HG02623 (cell line): Measurements from ENCODE around the gene PPM1H.

Source experiments
- ATAC-seq: cut with Tn5 transposase; IDR thresholded peaks from one replicate; pipeline ENCODE4 v1.9.1; 2021; ENCODE audit warnings: moderate library complexity; ENCODE audit not compliant: unreplicated experiment

Gene PPM1H

DNA sequence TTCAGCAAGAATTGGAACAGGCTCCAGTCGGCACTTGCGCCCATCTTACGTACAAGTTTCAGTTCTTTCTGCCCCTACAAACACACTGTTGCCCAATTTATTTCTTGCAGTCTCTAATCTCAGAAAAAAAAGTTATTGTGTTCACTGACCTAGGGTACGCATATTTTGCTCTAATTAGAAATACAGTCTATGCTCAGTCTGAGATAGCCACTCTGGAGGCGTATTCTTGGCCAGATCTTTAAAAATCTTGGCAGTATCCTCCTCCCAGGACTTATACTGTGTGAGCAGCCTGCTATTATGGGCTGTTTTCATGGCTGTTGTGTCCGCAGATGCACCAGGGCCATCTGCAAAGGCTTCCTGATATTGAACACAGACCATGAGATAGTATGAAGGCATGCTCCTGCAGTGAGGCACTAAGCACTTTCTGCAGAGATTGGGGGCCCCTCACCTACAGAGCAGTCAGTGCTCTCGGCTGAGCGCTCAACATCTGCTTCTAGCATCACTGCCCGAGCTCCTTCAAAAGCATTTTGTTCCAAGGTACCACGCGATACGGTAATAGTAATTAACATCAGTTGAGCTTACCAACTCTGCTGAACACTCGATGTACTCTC lies 57.9 kb downstream of the PPM1H start:
- ATAC-seq = no peak

DNA sequence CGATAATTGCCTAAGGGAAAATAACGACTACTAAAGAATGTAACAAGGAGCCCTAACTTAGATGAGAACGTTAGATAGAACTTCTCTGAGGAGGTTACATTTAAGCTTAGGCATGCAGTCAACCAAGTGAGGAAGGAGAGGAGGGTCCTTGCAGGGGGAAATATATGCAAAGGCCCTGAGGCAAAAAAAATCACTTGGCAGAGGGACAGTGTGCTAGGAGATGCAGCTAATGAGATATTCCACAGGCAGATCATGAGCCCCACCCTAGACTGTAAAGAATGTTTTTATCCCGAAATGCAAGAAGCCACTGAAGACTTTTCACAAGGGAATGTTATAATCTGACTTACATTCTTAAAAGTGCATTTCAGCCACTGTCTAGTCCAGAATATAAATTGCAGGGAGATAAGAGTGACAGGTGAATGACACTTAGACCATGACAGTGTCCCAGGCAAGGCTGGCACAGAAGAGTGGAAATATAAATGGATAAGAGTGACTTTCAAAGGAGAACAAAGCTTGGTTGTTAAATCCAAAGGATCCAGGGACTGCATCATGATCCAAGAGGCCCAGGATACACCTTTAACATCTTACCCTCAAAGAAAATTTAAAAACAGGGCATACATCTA lies 61.0 kb downstream of the PPM1H start:
- no peak for ATAC-seq

DNA sequence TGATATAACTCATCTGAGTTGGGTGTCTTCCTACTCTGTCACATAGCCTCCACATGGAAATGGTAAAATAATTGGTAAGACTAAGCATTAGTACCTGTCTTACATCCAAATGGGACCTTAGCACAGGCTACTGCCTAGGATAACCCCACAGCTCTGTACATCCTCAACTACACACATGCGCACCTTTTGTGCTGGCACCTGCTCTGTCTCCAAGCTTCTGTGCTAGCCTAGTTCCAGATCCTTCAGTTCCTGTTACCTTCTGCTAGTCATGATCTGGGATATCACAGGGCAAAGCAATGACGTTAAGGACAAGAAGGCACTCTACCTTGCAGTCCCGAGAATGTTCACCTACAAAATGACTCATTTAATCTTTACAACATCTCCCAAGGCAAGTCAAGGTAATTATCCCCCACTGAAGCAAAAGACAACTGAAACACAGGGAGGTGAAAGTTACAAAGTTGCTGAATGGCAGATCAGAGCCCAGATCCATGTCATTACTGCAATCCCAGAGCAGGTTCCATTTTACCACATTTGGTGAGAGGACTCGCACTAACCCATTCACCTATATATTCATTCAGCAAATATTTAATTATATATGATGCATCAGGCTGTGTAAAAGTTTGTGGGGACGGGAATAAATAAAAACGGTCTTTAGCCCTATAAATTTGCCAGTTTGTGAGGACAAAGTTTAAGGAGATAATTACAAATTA lies 61.7 kb downstream of the PPM1H start:
- no peak for ATAC-seq

DNA sequence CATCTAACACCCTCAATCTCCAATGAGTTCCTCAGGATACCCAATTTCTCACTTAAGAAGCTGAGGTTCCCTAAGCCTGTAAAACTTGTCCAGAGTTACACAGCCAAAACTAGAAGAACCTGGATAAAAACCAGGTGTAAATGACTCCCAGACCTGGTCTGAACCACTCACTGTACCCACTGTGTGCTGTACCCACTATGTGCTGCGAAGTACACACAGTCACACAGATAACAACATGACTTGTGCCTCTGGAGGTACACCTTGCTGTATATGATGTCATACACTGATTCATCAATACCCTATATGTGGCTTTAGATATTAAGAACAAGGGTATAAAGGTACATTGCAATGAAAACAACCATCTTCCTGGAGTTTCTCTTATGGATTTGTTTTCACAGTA lies 66.1 kb downstream of the PPM1H start:
- ATAC-seq = no peak

DNA sequence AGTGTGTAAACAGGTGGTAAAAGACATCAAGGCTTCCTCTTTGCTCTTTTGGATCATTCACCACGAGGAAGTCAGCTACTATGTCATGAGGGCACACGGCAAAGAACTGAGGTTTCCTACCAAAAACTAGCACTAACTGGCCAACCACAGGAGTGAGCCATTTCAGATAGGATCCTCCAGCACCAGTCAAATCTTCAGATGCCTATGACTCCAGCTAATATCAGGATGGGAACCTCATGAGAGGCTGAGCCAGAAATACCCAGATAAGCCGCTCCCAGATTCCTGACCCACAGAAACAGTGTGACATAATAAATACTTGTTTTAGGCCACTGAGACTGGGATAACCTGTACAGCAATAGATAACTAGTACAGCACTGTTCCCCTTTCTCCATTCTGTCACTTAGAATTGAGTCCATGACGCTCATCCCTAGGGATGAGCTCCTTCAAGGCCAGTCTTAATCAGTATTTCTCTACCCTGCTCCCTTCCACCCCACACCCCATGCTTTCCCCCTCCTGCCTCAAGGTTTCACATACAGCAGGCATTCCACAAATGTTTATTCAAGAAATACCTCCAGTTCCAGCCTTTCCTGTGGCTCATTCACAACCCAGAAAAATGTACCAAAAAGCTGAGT lies 68.4 kb downstream of the PPM1H start:
- ATAC-seq = no peak

DNA sequence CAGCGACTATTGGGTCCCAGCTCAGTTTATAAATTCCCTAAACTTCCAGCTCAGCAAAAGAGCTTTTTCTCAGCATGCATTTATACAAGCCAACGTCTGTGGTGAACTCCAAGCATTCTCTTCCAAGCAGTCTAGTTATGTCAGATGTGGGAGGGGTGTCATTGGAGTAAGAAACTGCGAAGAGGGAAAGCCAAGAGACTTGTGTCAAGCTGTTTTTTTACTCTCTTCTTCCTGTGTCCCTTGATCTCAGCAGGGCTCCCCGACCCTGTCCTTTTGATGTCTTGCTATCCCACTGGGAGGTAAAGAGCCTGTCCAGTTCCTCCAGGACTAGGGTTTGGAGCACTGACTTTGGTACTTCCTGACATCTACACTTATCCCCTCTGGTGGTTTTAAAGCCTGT lies 69.0 kb downstream of the PPM1H start:
- no peak for ATAC-seq

DNA sequence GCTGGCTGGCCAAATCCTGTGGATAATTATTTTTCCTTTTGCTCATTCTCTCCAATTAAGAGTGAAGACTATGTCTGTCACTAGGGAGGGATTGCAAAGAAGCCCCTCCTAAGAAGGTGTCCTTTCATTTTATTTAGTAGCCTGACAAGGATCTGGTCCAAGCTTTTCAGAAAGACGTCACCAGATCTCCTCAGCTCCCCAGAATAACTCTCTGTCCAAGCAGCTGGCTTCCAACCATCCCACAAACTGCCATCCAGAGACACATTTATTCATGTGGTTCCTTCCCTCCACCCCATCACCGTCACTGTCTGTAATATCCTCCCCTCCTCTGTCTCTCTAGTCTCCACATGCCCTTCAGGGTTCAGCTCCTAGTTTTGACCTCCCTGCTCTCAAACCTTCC lies 69.9 kb downstream of the PPM1H start:
- ATAC-seq = no peak

DNA sequence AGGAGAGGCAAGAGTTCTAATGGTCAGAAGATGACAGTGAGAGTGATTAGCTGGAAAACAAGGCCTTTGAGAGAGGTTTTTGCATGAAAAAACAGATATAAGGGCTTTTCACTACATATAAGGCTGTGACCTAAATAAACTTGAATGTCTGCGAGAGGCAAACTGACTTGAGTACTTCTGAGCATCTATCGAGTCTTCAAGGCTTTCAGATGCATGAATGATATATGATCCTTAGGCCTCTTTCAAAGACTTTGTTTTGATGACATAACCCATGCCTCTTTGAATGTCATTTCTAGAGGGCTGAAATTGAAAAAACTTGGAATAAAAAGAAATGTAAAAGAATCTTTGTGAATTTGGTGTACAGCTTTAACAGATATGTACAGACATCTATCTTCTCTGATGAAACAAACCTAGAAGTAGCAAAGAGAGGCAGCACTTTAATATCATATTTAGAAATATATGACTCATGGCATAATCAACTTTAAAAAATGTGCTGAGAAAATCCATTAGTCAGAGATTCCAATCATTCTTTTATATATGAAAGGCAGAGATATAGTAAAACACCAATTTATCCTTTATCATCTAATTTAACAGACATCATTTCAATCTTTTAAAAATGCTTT lies 72.6 kb downstream of the PPM1H start:
- ATAC-seq = no peak

DNA sequence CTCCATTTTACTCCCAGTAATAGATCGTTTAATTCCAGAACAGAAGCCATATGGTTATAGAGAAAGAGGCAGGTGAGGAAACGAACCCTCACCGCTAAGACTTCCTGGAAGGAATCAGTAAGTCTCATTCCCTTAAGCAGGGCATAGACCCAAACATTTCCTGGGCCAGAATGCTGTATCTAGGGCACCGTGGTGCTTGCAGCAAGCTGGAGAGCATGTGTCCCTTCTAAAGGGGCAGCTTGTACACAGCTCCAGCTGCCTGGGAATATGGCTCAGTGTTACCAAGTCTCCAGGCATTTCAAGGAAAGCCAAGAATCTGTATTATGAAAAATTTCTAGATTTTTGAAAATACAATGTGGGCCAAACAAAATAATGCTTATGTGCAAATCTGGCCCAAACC lies 73.4 kb downstream of the PPM1H start:
- no peak for ATAC-seq

DNA sequence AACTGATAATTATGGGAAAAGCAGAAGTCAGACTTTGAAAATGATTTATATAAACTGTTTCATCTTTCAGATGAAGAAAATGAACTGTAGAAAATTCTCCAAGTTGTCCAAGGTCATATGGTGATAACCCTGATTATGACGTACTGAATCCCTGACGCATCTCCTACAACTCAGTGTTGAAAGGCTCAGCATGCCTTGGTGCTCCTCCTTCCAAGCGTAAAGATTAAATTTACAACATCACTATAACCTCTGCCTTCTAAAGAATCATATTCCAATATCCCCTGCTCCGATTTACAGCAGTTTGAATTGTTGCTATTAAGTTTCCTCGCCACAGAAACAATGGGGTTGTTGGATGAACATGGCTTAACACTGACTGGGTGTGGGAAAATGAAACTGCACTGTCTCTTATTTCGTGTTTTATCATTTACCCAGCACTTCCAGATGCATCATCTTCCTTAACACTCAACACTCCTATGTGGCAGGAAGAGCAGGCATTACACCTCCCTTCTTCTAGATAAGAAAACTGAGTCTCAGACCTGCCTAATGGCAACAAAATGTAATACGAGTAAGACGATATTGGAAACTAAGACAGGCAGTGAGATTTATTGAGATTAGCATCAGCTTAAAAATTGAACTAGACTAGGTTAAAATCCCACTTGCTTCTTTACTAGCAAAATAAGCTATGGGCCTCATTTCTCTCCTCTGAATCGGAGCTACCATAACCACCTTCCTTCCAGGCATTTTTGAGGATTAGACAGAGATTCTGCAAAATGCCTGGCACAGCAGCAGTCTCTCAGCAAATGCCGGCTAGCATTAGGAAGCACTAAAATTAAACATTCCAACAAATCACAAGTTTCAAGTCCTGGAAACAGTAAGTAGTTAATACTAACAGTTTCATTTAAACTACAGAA lies 74.2 kb downstream of the PPM1H start:
- no peak for ATAC-seq

DNA sequence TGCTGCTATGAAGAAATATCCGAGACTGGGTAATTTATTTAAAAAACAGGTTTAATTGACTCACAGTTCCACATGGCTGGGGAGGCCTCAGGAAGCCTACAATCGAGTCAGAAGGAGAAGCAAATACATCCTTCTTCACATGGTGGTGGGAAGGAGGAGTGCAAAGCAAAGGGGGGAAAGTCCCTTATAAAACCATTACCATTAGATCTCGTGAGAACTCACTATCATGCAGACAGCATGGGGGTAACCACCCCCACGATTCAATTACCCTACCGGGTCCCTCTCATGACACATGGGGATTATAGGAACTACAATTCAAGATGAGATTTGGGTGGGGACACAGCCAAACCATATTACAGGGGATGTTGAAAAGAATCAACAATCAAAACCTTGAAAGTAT lies 74.9 kb downstream of the PPM1H start:
- ATAC-seq = no peak

DNA sequence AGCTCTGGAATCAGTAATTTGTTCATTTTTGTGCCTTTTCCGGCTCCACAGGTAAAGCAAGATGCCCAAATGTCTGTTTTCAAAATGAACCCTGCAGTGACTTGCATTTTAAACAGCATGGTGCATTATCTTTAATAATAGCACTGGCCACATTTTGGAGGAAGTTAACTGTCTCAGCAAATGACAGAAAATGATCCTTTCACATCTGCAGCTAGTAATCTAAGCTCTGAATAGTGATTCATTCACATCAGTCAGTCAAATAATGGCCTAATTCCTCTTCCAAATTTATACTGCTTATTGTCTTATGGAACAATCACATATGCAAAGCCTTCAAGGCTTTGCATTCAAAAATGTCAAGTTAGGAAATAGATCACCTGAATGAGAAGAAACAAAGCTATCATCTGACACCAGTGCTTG lies 75.6 kb downstream of the PPM1H start:
- ATAC-seq = no peak

DNA sequence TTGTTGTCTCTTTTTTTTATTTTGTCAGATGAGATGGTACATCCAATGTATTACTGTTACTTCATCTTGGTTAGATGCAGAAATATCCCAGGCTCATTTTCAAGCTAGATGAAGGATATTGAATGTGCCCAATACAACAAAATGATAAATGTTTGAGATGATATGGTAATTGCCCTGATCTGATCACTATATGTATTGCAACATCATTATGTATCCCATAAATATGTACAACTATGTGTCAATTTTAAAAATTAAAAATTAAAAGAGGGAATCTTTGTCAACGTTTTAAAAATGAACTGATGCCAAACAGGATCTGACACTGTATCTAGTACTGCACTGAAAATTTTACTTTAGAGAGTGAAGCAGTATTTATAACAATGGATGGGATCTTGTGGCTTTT lies 78.5 kb downstream of the PPM1H start:
- ATAC-seq = no peak

DNA sequence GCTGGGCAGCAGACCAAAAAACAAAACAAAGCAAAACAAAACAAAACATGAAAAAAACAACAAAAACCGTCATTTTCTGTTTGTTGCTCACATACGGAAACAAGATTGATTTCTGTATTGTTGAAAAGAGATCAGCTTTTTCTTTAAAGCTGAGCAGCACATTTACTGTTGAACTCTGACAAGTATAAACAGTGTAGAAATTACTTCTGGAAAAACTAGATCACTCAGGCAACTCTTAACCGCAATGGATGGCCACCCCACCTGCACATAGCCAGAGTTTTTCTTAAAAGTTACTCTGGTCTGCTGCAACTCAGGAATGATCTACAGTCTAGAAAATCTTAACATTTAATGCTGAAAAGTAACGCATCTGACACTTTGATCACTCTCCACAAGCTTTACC lies 80.9 kb downstream of the PPM1H start:
- no peak for ATAC-seq

DNA sequence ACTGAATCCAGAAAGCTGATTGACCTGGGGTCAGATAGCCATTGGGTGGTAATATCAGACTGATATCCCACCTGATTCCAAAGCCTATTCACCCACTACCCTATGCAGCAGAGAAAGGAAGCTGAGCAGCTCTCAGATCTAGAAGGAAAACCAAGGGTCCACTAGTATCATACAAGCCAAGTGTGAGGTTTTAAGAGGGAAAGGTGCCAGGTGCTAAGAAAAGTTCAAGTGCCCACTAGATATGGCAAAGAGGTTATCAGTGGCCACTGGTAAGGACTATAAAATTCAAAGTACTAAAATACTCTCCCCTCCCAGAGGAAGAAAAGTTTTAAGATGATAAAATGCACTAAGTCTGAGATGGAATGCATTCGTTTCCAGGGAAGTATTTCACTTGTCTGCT lies 85.6 kb downstream of the PPM1H start:
- ATAC-seq = no peak

DNA sequence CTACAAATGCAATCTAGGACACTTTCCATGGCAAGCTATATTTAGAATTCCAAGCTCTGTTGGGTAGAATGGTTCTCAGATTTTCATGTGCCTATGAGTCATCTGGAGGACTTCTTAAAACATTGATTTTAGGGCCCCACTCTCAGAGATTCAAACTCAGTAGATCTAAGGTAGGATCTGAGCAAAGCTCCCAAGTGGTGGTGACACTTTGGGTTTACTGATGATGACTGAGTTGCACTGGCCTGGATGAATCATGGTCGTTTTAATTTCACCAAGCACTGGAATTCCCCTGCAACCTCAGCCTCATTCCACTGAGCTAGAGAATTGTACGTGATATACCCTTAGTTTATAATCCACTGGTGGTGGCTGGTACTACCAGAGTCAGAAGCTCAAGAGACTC lies 86.5 kb downstream of the PPM1H start:
- no peak for ATAC-seq

DNA sequence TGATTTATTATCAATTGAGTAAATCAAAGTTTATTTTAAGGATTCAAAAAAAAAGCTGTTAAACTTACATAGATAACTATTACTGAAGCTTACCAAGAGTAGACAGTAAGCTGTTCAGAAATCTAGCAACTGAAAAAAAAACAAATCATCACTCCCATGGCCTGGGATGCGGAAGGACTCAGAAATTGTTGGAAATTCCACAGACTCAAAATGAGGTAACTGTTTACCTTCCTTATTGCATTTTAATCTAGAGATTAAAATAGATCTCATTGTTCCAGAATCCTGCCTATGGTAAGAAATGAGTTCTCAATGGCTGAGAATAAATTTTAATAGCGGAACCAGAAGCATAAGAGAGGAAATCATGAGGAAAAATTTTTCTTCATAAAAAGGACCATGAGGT lies 87.2 kb downstream of the PPM1H start:
- no peak for ATAC-seq

DNA sequence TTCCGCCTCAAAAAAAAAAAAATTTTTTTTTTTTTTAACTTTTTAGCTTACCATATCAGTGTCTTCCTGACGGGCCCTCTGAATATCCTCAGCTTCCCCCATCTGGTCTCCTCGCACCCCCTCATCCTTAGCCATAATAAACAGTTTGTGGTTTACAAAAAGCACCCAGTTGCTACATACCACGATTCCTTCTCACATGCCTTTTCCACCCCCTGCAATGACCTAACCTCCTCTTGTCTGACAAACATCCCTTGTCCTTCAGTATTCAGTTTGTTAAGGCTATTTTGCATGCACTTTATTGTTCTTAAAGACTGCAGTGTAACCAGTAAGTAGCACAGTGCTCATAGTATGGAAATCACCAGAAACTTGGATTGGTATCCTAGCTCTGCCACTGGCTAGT lies 88.5 kb downstream of the PPM1H start:
- no peak for ATAC-seq

DNA sequence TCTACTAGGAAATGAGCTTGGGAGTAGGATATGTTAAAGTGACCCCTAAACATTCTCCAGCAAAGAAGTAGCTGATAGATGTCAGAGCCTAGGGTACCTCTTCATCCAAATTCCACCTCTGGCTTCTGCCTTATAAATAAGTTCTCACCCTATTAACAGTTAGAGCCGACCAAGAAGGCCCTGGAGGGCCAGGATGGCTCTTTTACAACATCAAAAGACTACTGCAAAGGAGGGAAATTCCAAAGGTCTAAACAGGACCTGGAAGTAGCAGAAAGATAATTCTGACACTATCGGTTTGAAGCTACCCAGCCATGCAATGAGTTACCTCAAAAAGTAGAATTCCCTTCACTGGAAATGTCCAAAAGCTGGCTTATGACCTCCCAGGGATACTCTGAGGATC lies 90.0 kb downstream of the PPM1H start:
- no peak for ATAC-seq

DNA sequence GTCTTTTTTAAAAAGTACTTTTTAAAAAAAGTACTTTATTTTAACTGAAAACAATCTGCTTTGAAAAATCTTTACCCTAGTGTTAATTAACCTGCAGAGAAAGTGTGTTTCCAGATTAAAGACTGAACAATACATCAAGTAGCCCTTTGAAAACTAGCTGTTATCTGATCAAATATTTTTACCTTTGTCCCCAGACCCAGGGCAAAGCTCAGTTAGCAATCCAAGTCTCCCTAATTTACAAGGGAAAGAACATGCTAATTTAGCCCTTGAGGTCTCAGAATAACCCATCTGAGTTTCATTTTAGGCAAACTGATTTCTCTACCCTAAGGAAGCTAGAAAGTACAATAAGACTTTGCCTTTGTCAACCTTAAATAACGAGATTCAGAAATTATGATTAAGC lies 91.2 kb downstream of the PPM1H start:
- ATAC-seq = no peak

DNA sequence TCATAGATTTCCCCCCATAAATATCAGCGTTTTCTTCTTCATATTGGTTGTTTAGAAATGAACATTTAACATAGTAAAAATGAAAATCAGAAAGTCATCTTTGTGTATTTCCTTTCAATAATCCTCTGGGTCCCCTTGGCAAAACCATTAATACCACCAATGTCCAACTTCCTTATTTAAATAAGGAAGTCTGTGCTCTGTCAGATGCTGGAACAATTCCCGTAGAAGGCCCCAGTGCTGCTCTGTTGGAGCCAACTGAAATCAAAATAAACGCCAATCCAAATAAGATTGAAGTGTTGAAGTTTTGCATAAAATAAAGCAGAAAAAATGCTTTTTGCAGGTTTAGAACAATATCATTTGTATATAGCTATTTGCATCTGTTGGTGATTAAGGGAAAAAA lies 93.1 kb downstream of the PPM1H start:
- ATAC-seq = no peak
